Measurements from ENCODE around the gene SORCS2. TPM values are rescaled to one million over a fixed set of nuclear protein-coding genes. Genes with fewer than 3 reads are reported as not detected.

SORCS2 gene
- total RNA-seq, 5 donors from 2014 or later (not counting 1 experiment from before 2014, with no cell fraction given): 0.22 TPM; not detected in 4

DNA sequence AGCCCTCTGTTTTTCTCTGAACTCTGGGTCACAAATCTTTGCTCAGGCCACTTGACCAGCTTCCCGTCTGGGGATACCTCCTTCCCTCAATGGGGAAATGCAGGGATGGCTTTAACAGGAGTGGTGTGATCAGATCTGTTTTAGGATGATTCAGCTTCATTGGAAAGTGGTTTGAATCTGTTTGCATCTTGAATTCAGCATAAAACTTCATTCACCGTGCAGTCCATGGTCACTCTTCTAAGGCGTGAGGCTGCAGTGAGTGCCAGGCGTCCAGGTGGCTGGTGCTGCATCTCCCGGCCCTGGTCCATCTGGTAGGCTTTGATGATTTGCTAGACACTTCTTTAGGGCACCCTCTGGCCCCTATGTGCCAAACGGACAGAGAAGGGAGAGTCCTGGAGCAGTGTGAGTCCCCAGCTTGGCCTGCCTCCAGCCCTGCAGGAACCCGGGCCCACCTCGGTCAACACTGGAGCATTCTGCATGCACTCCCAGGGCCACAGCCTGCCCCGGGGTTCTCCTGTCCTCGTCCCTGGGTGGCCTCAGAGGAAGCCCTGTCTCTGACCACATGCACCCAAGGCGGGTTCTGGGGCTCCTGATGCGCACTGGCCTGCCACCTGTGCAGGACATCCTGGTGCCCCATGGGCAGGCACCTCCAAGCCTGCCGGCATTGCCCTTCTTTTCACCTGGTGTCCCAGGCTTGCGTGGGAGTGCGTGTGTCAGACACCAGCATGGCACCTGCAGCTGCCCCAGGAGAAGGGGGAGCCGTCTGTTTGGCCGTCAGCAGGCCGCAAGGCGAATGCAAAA is 493.9 kb downstream of the SORCS2 start:
- Mint-ChIP-seq H3K27me3 (no peaks in the 10 kb centered on the region), H3K36me3 (no peaks in the 10 kb centered on the region), H3K4me3 (no peak overlapping the region)

GRCh38 chr4:7687006-7687405 is 494.7 kb downstream of the SORCS2 start:
- peaks cover 0 to 4% (median 2%) of the 10 kb centered on the region in 3 donors for H3K9me3 Mint-ChIP-seq
- DNase-seq (no peak), ATAC-seq (replicated peaks in 1 of 4) (no peak)
- Histone ChIP-seq H3K4me1 (ENCODE audit: control insufficient read depth in 1 of 2, extremely low read depth in 1 of 2, insufficient read depth in 2 of 2, low read length in 2 of 2) (no peaks in the 10 kb centered on the region), H3K4me3 (ENCODE audit: control insufficient read depth in 1 of 2, extremely low read depth in 1 of 2, low read length in 1 of 2) (no peak overlapping the region), H3K27me3 (replicated peaks in 1 of 2; ENCODE audit: control insufficient read depth in 2 of 2, extremely low read depth in 1 of 2, insufficient read depth in 2 of 2, low read length in 1 of 2) (peaks cover 0 to 21% of the 10 kb centered on the region in 2 experiments), H3K9me3 (no peaks in the 10 kb centered on the region), H3K27ac (ENCODE audit: low read length) (no peak overlapping the region), H3K36me3 (ENCODE audit: control insufficient read depth in 2 of 2, extremely low read depth in 1 of 2, insufficient read depth in 1 of 2, low read length in 1 of 2) (no peaks in the 10 kb centered on the region)
- no peaks in the 10 kb centered on the region for H3K27me3 Mint-ChIP-seq
- H3K4me3 Mint-ChIP-seq: no peak overlapping the region
- no peak overlapping the region for H3K27ac Mint-ChIP-seq
- no peaks in the 10 kb centered on the region for H3K36me3 Mint-ChIP-seq
- ChIA-PET CTCF (no interaction called here), POLR2A (no interaction called here)
- H3K4me1 Mint-ChIP-seq: no peaks in the 10 kb centered on the region
- 88% methylated on average over 7 of the region's 9 CpGs for WGBS (ENCODE audit: insufficient coverage)

More for the DNA sequence above, 493.9 kb downstream of the SORCS2 start:
- ATAC-seq (replicated peaks in 1 of 4) (no peak), DNase-seq (no peak)
- no peak overlapping the region for H3K27ac ChIP-seq (ENCODE audit: low read length)
- peaks cover 0 to 23% of the 10 kb centered on the region in 2 experiments for H3K27me3 ChIP-seq (replicated peaks in 1 of 2; ENCODE audit: control insufficient read depth in 2 of 2, extremely low read depth in 1 of 2, insufficient read depth in 2 of 2, low read length in 1 of 2)
- H3K9me3 ChIP-seq: no peaks in the 10 kb centered on the region
- no peak overlapping the region for H3K4me3 ChIP-seq (ENCODE audit: control insufficient read depth in 1 of 2, extremely low read depth in 1 of 2, low read length in 1 of 2)
- no peaks in the 10 kb centered on the region for H3K36me3 ChIP-seq (ENCODE audit: control insufficient read depth in 2 of 2, extremely low read depth in 1 of 2, insufficient read depth in 1 of 2, low read length in 1 of 2)
- Mint-ChIP-seq H3K4me1 (no peaks in the 10 kb centered on the region), H3K9me3 (peaks cover 0 to 4% (median 2%) of the 10 kb centered on the region in 3 donors), H3K27ac (no peak overlapping the region)
- POLR2A ChIA-PET: no interaction called here
- CTCF ChIA-PET: no interaction called here
- 79% methylated on average over 16 of the region's 19 CpGs for WGBS (ENCODE audit: insufficient coverage)
- no peaks in the 10 kb centered on the region for H3K4me1 ChIP-seq (ENCODE audit: control insufficient read depth in 1 of 2, extremely low read depth in 1 of 2, insufficient read depth in 2 of 2, low read length in 2 of 2)

GRCh38 chr4:7687796-7688195 is 495.5 kb downstream of the SORCS2 start:
- Mint-ChIP-seq H3K4me1 (no peaks in the 10 kb centered on the region), H3K36me3 (no peaks in the 10 kb centered on the region), H3K4me3 (no peak overlapping the region), H3K27ac (no peak overlapping the region), H3K27me3 (no peaks in the 10 kb centered on the region), H3K9me3 (peaks cover 0 to 4% (median 2%) of the 10 kb centered on the region in 3 donors)
- Histone ChIP-seq H3K4me1 (ENCODE audit: control insufficient read depth in 1 of 2, extremely low read depth in 1 of 2, insufficient read depth in 2 of 2, low read length in 2 of 2) (no peaks in the 10 kb centered on the region), H3K36me3 (ENCODE audit: control insufficient read depth in 2 of 2, extremely low read depth in 1 of 2, insufficient read depth in 1 of 2, low read length in 1 of 2) (no peaks in the 10 kb centered on the region), H3K27ac (ENCODE audit: low read length) (no peak overlapping the region), H3K27me3 (replicated peaks in 1 of 2; ENCODE audit: control insufficient read depth in 2 of 2, extremely low read depth in 1 of 2, insufficient read depth in 2 of 2, low read length in 1 of 2) (peaks cover 0 to 21% of the 10 kb centered on the region in 2 experiments), H3K9me3 (no peaks in the 10 kb centered on the region), H3K4me3 (ENCODE audit: control insufficient read depth in 1 of 2, extremely low read depth in 1 of 2, low read length in 1 of 2) (no peak overlapping the region)
- 81% methylated on average over 6 of the region's 9 CpGs for WGBS (ENCODE audit: insufficient coverage)
- ChIA-PET CTCF (no interaction called here), POLR2A (no interaction called here)
- ATAC-seq (replicated peaks in 1 of 4) (no peak), DNase-seq (no peak)

- POLR2A ChIA-PET: no interaction called here
- Mint-ChIP-seq H3K4me1 (no peaks in the 10 kb centered on the region), H3K4me3 (no peak overlapping the region), H3K27ac (no peak overlapping the region), H3K9me3 (no peaks in the 10 kb centered on the region), H3K36me3 (no peaks in the 10 kb centered on the region), H3K27me3 (no peaks in the 10 kb centered on the region)
- DNase-seq: no peak
- Histone ChIP-seq H3K36me3 (ENCODE audit: control insufficient read depth in 2 of 2, extremely low read depth in 1 of 2, insufficient read depth in 1 of 2, low read length in 1 of 2) (no peaks in the 10 kb centered on the region), H3K9me3 (no peaks in the 10 kb centered on the region), H3K4me3 (ENCODE audit: control insufficient read depth in 1 of 2, extremely low read depth in 1 of 2, low read length in 1 of 2) (no peak overlapping the region), H3K27ac (ENCODE audit: low read length) (no peak overlapping the region), H3K4me1 (ENCODE audit: control insufficient read depth in 1 of 2, extremely low read depth in 1 of 2, insufficient read depth in 2 of 2, low read length in 2 of 2) (no peaks in the 10 kb centered on the region), H3K27me3 (replicated peaks in 1 of 2; ENCODE audit: control insufficient read depth in 2 of 2, extremely low read depth in 1 of 2, insufficient read depth in 2 of 2, low read length in 1 of 2) (peaks cover 0 to 14% of the 10 kb centered on the region in 2 experiments)
- WGBS (ENCODE audit: insufficient coverage): 70% methylated on average over 5 of the region's 6 CpGs
- CTCF ChIA-PET: no interaction called here
- ATAC-seq (replicated peaks in 1 of 4): no peak
Measured at GRCh38 chr4:7689773-7690693, 497.7 kb downstream of the SORCS2 start.

GRCh38 chr4:7691061-7691460 is 498.7 kb downstream of the SORCS2 start:
- Mint-ChIP-seq H3K4me1 (no peaks in the 10 kb centered on the region), H3K36me3 (no peaks in the 10 kb centered on the region), H3K27ac (no peak overlapping the region), H3K4me3 (no peak overlapping the region), H3K9me3 (no peaks in the 10 kb centered on the region), H3K27me3 (no peaks in the 10 kb centered on the region)
- DNase-seq: no peak
- Histone ChIP-seq H3K36me3 (ENCODE audit: control insufficient read depth in 2 of 2, extremely low read depth in 1 of 2, insufficient read depth in 1 of 2, low read length in 1 of 2) (no peaks in the 10 kb centered on the region), H3K27ac (ENCODE audit: low read length) (no peak overlapping the region), H3K4me3 (ENCODE audit: control insufficient read depth in 1 of 2, extremely low read depth in 1 of 2, low read length in 1 of 2) (no peak overlapping the region), H3K9me3 (no peaks in the 10 kb centered on the region), H3K27me3 (replicated peaks in 1 of 2; ENCODE audit: control insufficient read depth in 2 of 2, extremely low read depth in 1 of 2, insufficient read depth in 2 of 2, low read length in 1 of 2) (peaks cover 0 to 14% of the 10 kb centered on the region in 2 experiments), H3K4me1 (ENCODE audit: control insufficient read depth in 1 of 2, extremely low read depth in 1 of 2, insufficient read depth in 2 of 2, low read length in 2 of 2) (no peaks in the 10 kb centered on the region)
- POLR2A ChIA-PET: no interaction called here
- CTCF ChIA-PET: no interaction called here
- no peak for ATAC-seq (replicated peaks in 1 of 4)
- WGBS (ENCODE audit: insufficient coverage): 86% methylated on average over 5 of the region's 6 CpGs

DNA sequence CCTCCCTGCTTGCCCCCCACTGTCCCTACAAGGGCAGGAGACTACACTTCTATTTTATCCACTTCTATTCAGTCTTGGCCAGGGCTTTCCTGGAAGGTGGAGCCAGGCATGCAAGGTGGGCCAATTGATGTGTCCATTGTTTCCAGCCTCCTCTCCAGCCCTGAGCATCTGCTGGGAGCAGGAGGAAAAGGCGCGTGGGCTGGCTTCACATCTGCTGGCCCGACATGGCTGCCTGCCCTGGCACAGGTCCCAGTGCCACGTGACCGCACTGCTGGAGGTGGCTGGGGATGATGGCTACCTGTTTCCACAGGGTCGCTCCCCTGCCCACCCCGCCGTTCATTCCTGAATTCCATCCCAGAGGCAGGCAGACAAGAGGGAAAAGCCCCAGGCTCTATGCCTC is 499.6 kb downstream of the SORCS2 start:
- no peak overlapping the region for H3K4me3 ChIP-seq (ENCODE audit: control insufficient read depth in 1 of 2, extremely low read depth in 1 of 2, low read length in 1 of 2)
- Mint-ChIP-seq H3K36me3 (no peaks in the 10 kb centered on the region), H3K4me3 (no peak overlapping the region), H3K9me3 (no peaks in the 10 kb centered on the region), H3K27ac (no peak overlapping the region), H3K4me1 (no peaks in the 10 kb centered on the region), H3K27me3 (no peaks in the 10 kb centered on the region)
- 84% methylated on average over 8 of the region's 8 CpGs for WGBS (ENCODE audit: insufficient coverage)
- no peaks in the 10 kb centered on the region for H3K4me1 ChIP-seq (ENCODE audit: control insufficient read depth in 1 of 2, extremely low read depth in 1 of 2, insufficient read depth in 2 of 2, low read length in 2 of 2)
- ATAC-seq (replicated peaks in 1 of 4): no peak
- H3K9me3 ChIP-seq: no peaks in the 10 kb centered on the region
- peaks cover 0 to 7% of the 10 kb centered on the region in 2 experiments for H3K27me3 ChIP-seq (replicated peaks in 1 of 2; ENCODE audit: control insufficient read depth in 2 of 2, extremely low read depth in 1 of 2, insufficient read depth in 2 of 2, low read length in 1 of 2)
- no peak for DNase-seq
- POLR2A ChIA-PET: no interaction called here
- no peak overlapping the region for H3K27ac ChIP-seq (ENCODE audit: low read length)
- CTCF ChIA-PET: no interaction called here
- H3K36me3 ChIP-seq (ENCODE audit: control insufficient read depth in 2 of 2, extremely low read depth in 1 of 2, insufficient read depth in 1 of 2, low read length in 1 of 2): no peaks in the 10 kb centered on the region
